SJCRH30 (cell line): Measurements from ENCODE around the gene PBX4. TPM values are rescaled to one million over a fixed set of nuclear protein-coding genes. Genes with fewer than 3 reads are reported as not detected.

ENCODE experiments used
- DNase-seq, 2 experiments: peaks; one replicate each; pipeline ENCODE4 v3.0.0-alpha.2; 2015 to 2020
- H3K27ac ChIP-seq: fragments of 250-450 bp; sonication (Bioruptor Pico); 2 replicates; pipeline ENCODE4 v1.5.1; 2020; ENCODE audit warnings: mild to moderate bottlenecking, moderate library complexity
- H3K27me3 ChIP-seq: fragments of 250-450 bp; sonication (Bioruptor Pico); 2 replicates; pipeline ENCODE4 v1.5.1; 2020; ENCODE audit warnings: mild to moderate bottlenecking, moderate library complexity
- H3K36me3 ChIP-seq: fragments of 250-450 bp; sonication (Bioruptor Pico); 2 replicates; pipeline ENCODE4 v1.5.1; 2020; ENCODE audit warnings: mild to moderate bottlenecking, moderate library complexity
- H3K4me1 ChIP-seq: fragments of 250-450 bp; sonication (Bioruptor Pico); 2 replicates; pipeline ENCODE4 v1.5.1; 2020; ENCODE audit warnings: mild to moderate bottlenecking, moderate library complexity
- H3K4me3 ChIP-seq: fragments of 250-450 bp; sonication (Bioruptor Pico); 2 replicates; pipeline ENCODE4 v1.5.1; 2020; ENCODE audit warnings: mild to moderate bottlenecking, moderate library complexity
- H3K9me3 ChIP-seq: fragments of 250-450 bp; sonication (Bioruptor Pico); replicated peaks from 2 replicates; pipeline ENCODE4 v1.5.1; 2020; ENCODE audit warnings: mild to moderate bottlenecking, moderate library complexity
- total RNA-seq: library from RNA; depleted of rRNA; stranded (reverse); fragments of >200 nt; shearing (Covaris generic); gene quantifications from 2 replicates; pipeline ENCODE4 v1.2.3, GENCODE V29; 2014

Gene PBX4
- total RNA-seq, 1 experiment from 2014 or later = 3.6 TPM

- H3K4me1 ChIP-seq = no peaks in the 10 kb centered on the region
- no peak overlapping the region for H3K4me3 ChIP-seq
- DNase-seq = no peak
- no peak overlapping the region for H3K27ac ChIP-seq
- H3K36me3 ChIP-seq = 0 out of 2 replicates have a peak, but pooled peaks cover 2% of the 10 kb centered on the region
- no peaks in the 10 kb centered on the region for H3K27me3 ChIP-seq
- no peaks in the 10 kb centered on the region; the same call in 1 of the 2 replicates for H3K9me3 ChIP-seq
Measured at GRCh38 chr19:19637523-19638251, 19.2 kb upstream of the PBX4 start.

GRCh38 chr19:19637186-19637522 lies 18.7 kb upstream of the PBX4 start:
- Histone ChIP-seq H3K4me1 (no peaks in the 10 kb centered on the region), H3K9me3 (no peaks in the 10 kb centered on the region; the same call in 1 of the 2 replicates), H3K36me3 (0 out of 2 replicates have a peak, but pooled peaks cover 2% of the 10 kb centered on the region), H3K27me3 (no peaks in the 10 kb centered on the region), H3K27ac (no peak overlapping the region), H3K4me3 (no peak overlapping the region)
- DNase-seq = no peak

DNA sequence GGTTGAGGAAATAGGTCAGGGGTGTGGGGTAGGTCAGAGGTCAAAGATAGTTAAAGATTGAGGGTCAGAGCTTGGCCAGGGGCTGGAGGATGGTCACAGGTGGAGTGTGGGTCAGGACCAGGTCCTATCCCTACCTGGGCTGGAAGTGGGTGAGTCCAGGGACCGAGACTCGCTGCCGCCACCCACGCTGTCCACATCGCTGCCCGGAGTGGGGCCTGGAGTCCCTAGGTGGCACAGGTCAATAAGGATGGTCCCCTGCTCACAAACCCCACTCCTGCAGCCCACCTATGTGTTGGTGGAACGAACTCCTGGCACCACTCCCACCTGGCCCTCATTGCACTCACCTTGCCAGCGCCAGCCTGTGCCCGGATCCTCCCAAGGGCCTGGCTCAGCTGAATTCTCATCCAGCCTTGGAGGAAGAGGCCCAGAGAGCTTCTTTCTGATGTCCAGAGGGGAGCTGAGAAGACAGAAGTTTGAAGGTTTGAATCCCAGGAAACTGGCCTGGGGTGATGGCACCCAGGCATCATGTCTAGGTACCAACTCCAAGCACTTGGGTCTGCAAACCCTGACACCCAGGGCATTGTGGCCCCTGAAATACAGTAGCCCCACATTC lies 18.2 kb upstream of the PBX4 start:
- Histone ChIP-seq H3K27me3 (no peaks in the 10 kb centered on the region), H3K27ac (no peak overlapping the region), H3K4me3 (no peak overlapping the region), H3K9me3 (no peaks in the 10 kb centered on the region; the same call in 1 of the 2 replicates), H3K36me3 (0 out of 2 replicates have a peak, but pooled peaks cover 2% of the 10 kb centered on the region), H3K4me1 (no peaks in the 10 kb centered on the region)
- DNase-seq = no peak

- no peaks in the 10 kb centered on the region for H3K4me1 ChIP-seq
- no peaks in the 10 kb centered on the region for H3K27me3 ChIP-seq
- H3K4me3 ChIP-seq = no peak overlapping the region
- DNase-seq = no peak
- H3K9me3 ChIP-seq = no peaks in the 10 kb centered on the region; the same call in 1 of the 2 replicates
- no peak overlapping the region for H3K27ac ChIP-seq
- 0 out of 2 replicates have a peak, but pooled peaks cover 2% of the 10 kb centered on the region for H3K36me3 ChIP-seq
Measured at GRCh38 chr19:19635313-19635702, 16.8 kb upstream of the PBX4 start.

DNA sequence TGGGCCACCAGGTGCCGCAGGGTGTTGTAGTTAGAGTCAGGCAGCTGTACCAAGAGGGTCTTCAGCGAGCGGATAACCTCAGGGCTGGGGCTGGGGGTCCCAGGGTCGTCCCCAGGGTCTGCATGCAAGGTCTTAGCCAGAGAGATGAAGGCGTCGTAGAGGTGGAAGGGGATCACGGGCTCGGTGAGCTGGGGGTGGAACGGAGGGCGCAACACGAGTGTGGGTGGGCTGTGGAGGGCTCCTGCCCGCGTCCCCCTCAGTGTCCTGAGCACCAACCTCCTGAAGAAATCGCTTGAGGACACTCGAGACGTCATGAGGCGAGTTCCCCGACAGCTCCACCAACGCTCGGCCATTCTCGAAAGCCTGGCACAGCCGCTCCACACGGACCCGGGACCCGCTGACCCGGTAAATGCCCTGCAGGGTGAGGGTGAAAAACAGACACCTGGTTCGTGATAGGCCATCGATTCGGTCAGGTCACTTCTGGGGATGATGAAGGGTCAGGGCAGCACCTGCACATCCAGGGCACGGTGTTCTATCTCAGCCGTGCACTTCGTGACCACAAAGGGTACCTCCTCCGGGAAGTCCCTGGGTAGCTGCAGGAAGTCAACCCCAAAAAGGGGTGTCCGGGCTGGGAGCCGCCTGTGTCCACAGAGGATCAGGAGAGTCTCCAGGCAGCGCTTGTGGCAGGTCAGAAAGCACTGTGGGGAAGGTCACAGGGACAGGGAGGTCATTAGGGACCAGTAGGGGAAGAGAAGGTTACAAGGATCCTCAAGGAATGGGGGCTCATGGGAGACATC lies 16.2 kb upstream of the PBX4 start:
- Histone ChIP-seq H3K36me3 (0 out of 2 replicates have a peak, but pooled peaks cover 2% of the 10 kb centered on the region), H3K4me1 (no peaks in the 10 kb centered on the region), H3K27me3 (no peaks in the 10 kb centered on the region), H3K27ac (no peak overlapping the region), H3K4me3 (no peak overlapping the region), H3K9me3 (no peaks in the 10 kb centered on the region; the same call in 1 of the 2 replicates)
- no peak for DNase-seq

GRCh38 chr19:19633711-19634515 lies 15.4 kb upstream of the PBX4 start:
- Histone ChIP-seq H3K9me3 (no peaks in the 10 kb centered on the region; the same call in 1 of the 2 replicates), H3K36me3 (0 out of 2 replicates have a peak, but pooled peaks cover 2% of the 10 kb centered on the region), H3K27ac (no peak overlapping the region), H3K4me3 (no peak overlapping the region), H3K4me1 (no peaks in the 10 kb centered on the region), H3K27me3 (no peaks in the 10 kb centered on the region)
- no peak for DNase-seq

DNA sequence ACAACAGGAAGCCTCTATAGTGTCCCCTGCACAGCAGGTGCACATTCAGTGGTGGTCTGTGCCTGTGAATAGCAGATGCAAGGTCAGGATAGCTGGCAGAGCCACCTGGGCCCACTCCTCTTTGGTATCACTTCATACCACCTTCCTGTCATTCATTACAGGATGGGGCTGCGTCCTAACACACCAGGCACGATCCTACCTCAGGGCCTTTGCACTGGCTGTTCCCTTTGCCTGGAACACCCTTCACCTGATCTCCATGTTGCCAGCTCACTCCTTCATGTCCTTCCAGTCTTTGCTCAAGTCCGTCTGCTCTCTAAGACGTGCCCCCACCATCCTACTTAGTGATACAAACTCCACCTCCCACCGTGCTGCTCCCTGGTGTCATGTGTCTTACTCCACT lies 14.2 kb upstream of the PBX4 start:
- Histone ChIP-seq H3K4me1 (no peaks in the 10 kb centered on the region), H3K27ac (no peak overlapping the region), H3K27me3 (no peaks in the 10 kb centered on the region), H3K4me3 (no peak overlapping the region), H3K9me3 (no peaks in the 10 kb centered on the region; the same call in 1 of the 2 replicates), H3K36me3 (0 out of 2 replicates have a peak, but pooled peaks cover 2% of the 10 kb centered on the region)
- no peak for DNase-seq

- no peaks in the 10 kb centered on the region; the same call in 1 of the 2 replicates for H3K9me3 ChIP-seq
- H3K4me1 ChIP-seq = no peaks in the 10 kb centered on the region
- H3K27me3 ChIP-seq = no peaks in the 10 kb centered on the region
- H3K36me3 ChIP-seq = 0 out of 2 replicates have a peak, but pooled peaks cover 2% of the 10 kb centered on the region
- no peak overlapping the region for H3K4me3 ChIP-seq
- DNase-seq = no peak
- H3K27ac ChIP-seq = no peak overlapping the region
Measured at GRCh38 chr19:19631346-19631745, 12.9 kb upstream of the PBX4 start.

- Histone ChIP-seq H3K9me3 (no peaks in the 10 kb centered on the region; the same call in 1 of the 2 replicates), H3K4me1 (no peaks in the 10 kb centered on the region), H3K27me3 (no peaks in the 10 kb centered on the region), H3K27ac (no peak overlapping the region), H3K4me3 (no peak overlapping the region), H3K36me3 (0 out of 2 replicates have a peak, but pooled peaks cover 2% of the 10 kb centered on the region)
- no peak for DNase-seq
Measured at GRCh38 chr19:19630426-19630825, 11.9 kb upstream of the PBX4 start.

GRCh38 chr19:19630062-19630414 lies 11.6 kb upstream of the PBX4 start:
- Histone ChIP-seq H3K9me3 (no peaks in the 10 kb centered on the region; the same call in 1 of the 2 replicates), H3K36me3 (0 out of 2 replicates have a peak, but pooled peaks cover 2% of the 10 kb centered on the region)

DNA sequence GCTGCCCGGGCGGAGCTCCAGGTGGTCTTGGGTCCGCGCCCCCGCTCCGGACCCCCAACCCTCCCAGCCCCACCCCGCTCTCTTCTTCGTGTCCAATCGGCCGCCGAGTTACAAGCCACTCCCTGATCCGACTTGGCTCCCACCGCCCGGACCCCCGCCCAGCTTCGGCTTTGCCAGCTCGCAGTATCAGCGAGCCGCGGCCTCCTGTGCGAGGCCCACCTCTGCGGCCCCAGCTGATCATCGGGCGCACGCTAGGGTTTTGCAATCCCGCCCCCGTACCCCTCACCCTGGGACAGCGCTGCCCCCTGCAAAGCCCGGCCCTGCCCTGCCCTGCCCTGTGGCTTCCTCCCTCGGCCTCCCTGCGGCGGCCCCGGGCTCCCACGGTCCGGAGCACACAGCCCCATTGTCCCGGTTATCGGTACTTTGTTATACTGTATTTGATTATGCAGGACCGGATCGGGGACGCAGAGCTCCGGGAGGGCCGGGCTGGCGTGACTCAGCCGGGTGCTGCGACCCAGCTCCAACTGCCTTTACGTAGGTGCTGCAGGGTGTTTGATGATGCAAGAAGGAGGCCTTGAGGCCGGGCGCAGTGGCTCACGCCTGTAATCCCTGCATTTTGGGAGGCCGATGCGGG lies 10.1 kb upstream of the PBX4 start:
- no peak for DNase-seq
- Histone ChIP-seq H3K4me3 (no peak overlapping the region), H3K27me3 (no peaks in the 10 kb centered on the region), H3K27ac (no peak overlapping the region), H3K36me3 (no peaks in the 10 kb centered on the region), H3K4me1 (no peaks in the 10 kb centered on the region), H3K9me3 (no peaks in the 10 kb centered on the region; the same call in 1 of the 2 replicates)

More at GRCh38 chr19:19630062-19630414, 11.6 kb upstream of the PBX4 start:
- no peaks in the 10 kb centered on the region for H3K27me3 ChIP-seq
- no peak for DNase-seq
- no peaks in the 10 kb centered on the region for H3K4me1 ChIP-seq
- no peak overlapping the region for H3K4me3 ChIP-seq
- no peak overlapping the region for H3K27ac ChIP-seq

DNA sequence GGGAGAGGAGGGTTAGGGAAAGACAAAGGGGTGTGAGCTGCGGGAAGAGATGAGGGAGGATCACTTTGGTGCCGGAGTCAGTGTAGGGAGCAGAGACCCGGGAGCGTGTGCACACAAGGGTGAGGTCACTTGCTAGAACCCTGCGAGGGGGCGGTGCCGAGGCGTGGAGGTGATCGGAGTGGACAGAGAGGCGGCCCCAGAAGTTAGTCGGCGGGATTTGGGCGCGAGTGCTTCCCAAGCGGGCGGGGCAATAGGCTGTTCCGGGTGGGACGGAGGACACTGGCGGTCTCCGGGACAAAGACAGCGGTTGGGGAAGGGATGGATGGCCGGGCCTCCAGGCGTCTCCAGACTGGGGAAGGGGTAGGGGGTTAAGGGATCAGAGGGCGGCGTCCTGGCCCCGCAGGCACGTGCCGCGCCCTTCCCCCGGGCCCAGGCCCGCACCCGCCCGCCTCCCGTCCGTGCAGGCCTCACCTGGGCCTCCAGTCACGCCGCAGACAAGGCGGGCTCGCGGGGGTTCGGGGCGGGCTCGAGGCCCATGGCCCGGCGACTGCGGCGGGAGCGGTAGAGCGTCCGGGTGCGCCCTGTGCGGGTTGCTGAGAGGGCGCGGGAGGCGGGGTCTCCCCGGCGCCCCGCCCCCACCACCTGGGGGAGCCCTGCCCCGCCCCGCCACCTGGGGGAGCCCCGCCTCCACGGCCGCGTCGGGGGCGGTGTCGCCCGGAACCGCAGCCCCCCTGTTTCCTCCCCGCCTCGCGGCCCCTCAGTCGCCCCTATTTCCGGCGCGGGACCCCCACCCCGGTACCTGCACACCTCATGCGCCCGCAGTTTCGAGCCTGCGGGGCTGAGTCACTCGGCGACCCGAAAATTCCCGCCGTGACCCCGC lies 9.4 kb upstream of the PBX4 start, which contains the start of gene LPAR2:
TSS of gene LPAR2 (minus strand) at position 600 of the 880 bp plus-strand sequence. CDS start 945 bp downstream, outside the sequence.
- Histone ChIP-seq H3K4me1 (no peaks in the 10 kb centered on the region), H3K27ac (no peak within 1 kb of the TSS), H3K9me3 (no peaks in the 10 kb centered on the region), H3K27me3 (no peaks in the 10 kb centered on the region), H3K4me3 (no peak within 1 kb of the TSS), H3K36me3 (no peaks in the 10 kb centered on the region)
- DNase-seq = no peak
